ENCODE measurements around the gene EPC1.
"Not testable (repeated sequence)": the region's sequence is repeated elsewhere in the genome, so short reads cannot be mapped to it uniquely, and the experiment has no call there.

EPC1 gene

GRCh38 chr10:32360241-32360640 lies 13.3 kb upstream of the EPC1 start:
- no peak overlapping the region for H3K4me3 ChIP-seq
- no peak for TF ChIP-seq CTCF (IDR thresholded peaks at IDR 0.05)
- no peak for DNase-seq (ENCODE audit: low spot score)
- no peak overlapping the region for H3K27ac ChIP-seq

- TF ChIP-seq CTCF (IDR thresholded peaks at IDR 0.05) = no peak
- no peak for DNase-seq (ENCODE audit: low spot score)
- Histone ChIP-seq H3K4me3 (no peak overlapping the region), H3K27ac (no peak overlapping the region)
Measured at GRCh38 chr10:32357056-32357735, 10.2 kb upstream of the EPC1 start.

GRCh38 chr10:32354690-32355089 lies 7.7 kb upstream of the EPC1 start:
- not testable (repeated sequence) for H3K4me3 ChIP-seq; DNase-seq (ENCODE audit: low spot score); H3K27ac ChIP-seq

- TF ChIP-seq CTCF (IDR thresholded peaks at IDR 0.05) = no peak
Measured at GRCh38 chr10:32350811-32351350, 3.9 kb upstream of the EPC1 start.

GRCh38 chr10:32349968-32350738 lies 3.2 kb upstream of the EPC1 start:
- TF ChIP-seq CTCF (IDR thresholded peaks at IDR 0.05) = no peak
- Histone ChIP-seq H3K27ac (no peak overlapping the region), H3K4me3 (no peak overlapping the region)
- no peak for DNase-seq (ENCODE audit: low spot score)

More at GRCh38 chr10:32350811-32351350, 3.9 kb upstream of the EPC1 start:
- Histone ChIP-seq H3K27ac (no peak overlapping the region), H3K4me3 (no peak overlapping the region)
- DNase-seq (ENCODE audit: low spot score) = no peak

GRCh38 chr10:32349199-32349585 lies 2.2 kb upstream of the EPC1 start:
- no peak overlapping the region for H3K27ac ChIP-seq
- no peak for TF ChIP-seq CTCF (IDR thresholded peaks at IDR 0.05)
- no peak overlapping the region for H3K4me3 ChIP-seq
- no peak for DNase-seq (ENCODE audit: low spot score)

- no peak for DNase-seq (ENCODE audit: low spot score)
- Histone ChIP-seq H3K4me3 (peak overlapping the region; percentile 95), H3K27ac (no peak overlapping the region)
- no peak for TF ChIP-seq CTCF (IDR thresholded peaks at IDR 0.05)
Measured at GRCh38 chr10:32348297-32349198, 1.6 kb upstream of the EPC1 start.

Measured in coronary artery (tissue), 2 donors.